T47D (cell line): Measurements from ENCODE around the gene RUNX1.
"Not testable (repeated sequence)": the region's sequence is repeated elsewhere in the genome, so short reads cannot be mapped to it uniquely, and the experiment has no call there.

Experiments
- DNase-seq, 2 experiments: peaks; one replicate each; pipeline versions ENCODE4 v3.0.0 to v3.0.0-alpha.2; 2011 to 2012; ENCODE audit warnings: low read depth in 1 of 2, low spot score in 1 of 2
- JUND ChIP-seq: IDR thresholded peaks from 2 replicates; pipeline ENCODE4 v1.6.1; 2012; ENCODE audit warnings: low read depth
- in situ Hi-C: cut with HindIII; loops from 2 replicates; pipeline ENCODE4 v1.10.0; 2016; ENCODE audit warnings: low sequenced_read_pairs, low pct_unique_long_range_greater_than_20kb

The RUNX1 gene

GRCh38 chr21:34806423-34806822 is 242.7 kb downstream of the RUNX1 start:
- DNase-seq = no peak
- in situ Hi-C loops = no loop called here
- no peak for TF ChIP-seq JUND

GRCh38 chr21:34805157-34805556 is 243.9 kb downstream of the RUNX1 start:
- in situ Hi-C loops = no loop called here

GRCh38 chr21:34804584-34804983 is 244.5 kb downstream of the RUNX1 start:
- DNase-seq, in situ Hi-C loops: not testable (repeated sequence)

More at GRCh38 chr21:34805157-34805556, 243.9 kb downstream of the RUNX1 start:
- TF ChIP-seq JUND = no peak
- no peak for DNase-seq

GRCh38 chr21:34803782-34804370 is 245.2 kb downstream of the RUNX1 start:
- TF ChIP-seq JUND = no peak
- in situ Hi-C loops = no loop called here
- DNase-seq = no peak

- in situ Hi-C loops = no loop called here
- no peak for DNase-seq
- TF ChIP-seq JUND = no peak
Measured at GRCh38 chr21:34802180-34802899, 246.8 kb downstream of the RUNX1 start.

GRCh38 chr21:34801519-34802132 is 247.5 kb downstream of the RUNX1 start:
- DNase-seq = no peak
- in situ Hi-C loops = no loop called here
- no peak for TF ChIP-seq JUND

- TF ChIP-seq JUND = no peak
- in situ Hi-C loops = no loop called here
- no peak for DNase-seq
Measured at GRCh38 chr21:34800797-34801518, 248.1 kb downstream of the RUNX1 start.

GRCh38 chr21:34799092-34799491 is 250.0 kb downstream of the RUNX1 start:
- TF ChIP-seq JUND = no peak
- no peak for DNase-seq
- in situ Hi-C loops = loop anchor here (25.0 kb wide), 1 partner anchor 137 kb away; the partner anchor contains the start of gene CLIC6

- in situ Hi-C loops = loop anchor here (25.0 kb wide), 1 partner anchor 136 kb away; the partner anchor contains the start of gene CLIC6
- no peak for TF ChIP-seq JUND
Measured at GRCh38 chr21:34797921-34798535, 251.1 kb downstream of the RUNX1 start.

GRCh38 chr21:34797201-34797525 is 251.9 kb downstream of the RUNX1 start:
- in situ Hi-C loops = loop anchor here (25.0 kb wide), 1 partner anchor 135 kb away; the partner anchor contains the start of gene CLIC6
- no peak for DNase-seq

More at GRCh38 chr21:34797921-34798535, 251.1 kb downstream of the RUNX1 start:
- no peak for DNase-seq

GRCh38 chr21:34796518-34797200 is 252.4 kb downstream of the RUNX1 start:
- no peak for TF ChIP-seq JUND
- DNase-seq = no peak
- in situ Hi-C loops = loop anchor here (25.0 kb wide), 1 partner anchor 134 kb away; the partner anchor contains the start of gene CLIC6

More at GRCh38 chr21:34797201-34797525, 251.9 kb downstream of the RUNX1 start:
- no peak for TF ChIP-seq JUND
